IMR-90 (cell line): ENCODE results near the gene ERC2.

Source experiments
- CEBPB ChIP-seq: IDR thresholded peaks from 2 replicates; pipeline ENCODE4 v1.6.1; 2012; ENCODE audit warnings: low read depth, low read length, improper control_type of control experiment
- CTCF ChIP-seq: conservative IDR thresholded peaks from 2 replicates; pipeline ENCODE4 v1.5.1; 2012; ENCODE audit warnings: mild to moderate bottlenecking, low read depth, low read length, improper control_type of control experiment
- RAD21 ChIP-seq: IDR thresholded peaks from 2 replicates; pipeline ENCODE4 v1.6.1; 2012; ENCODE audit warnings: low read length, improper control_type of control experiment

DNA sequence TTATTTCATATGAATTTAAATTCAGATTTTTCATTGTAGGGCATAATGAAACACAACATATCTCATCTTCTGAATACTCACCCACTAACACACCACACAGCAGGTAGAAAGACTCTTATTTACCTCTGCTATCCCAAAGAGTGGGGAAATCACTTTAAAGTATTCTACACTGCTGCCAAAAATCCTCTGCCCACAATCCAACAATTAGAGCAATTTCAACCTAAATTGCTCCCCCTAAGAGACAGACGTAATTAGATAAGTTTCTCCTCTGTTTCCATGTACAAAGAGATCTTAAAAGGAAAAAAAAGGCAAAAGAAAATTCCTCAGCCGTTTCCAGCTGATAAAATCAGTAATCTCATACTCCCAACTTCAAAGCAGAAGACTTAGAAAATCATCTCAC is 331.8 kb downstream of the ERC2 start:
- TF ChIP-seq CTCF = no peak
- TF ChIP-seq CEBPB = no peak
- TF ChIP-seq RAD21 = no peak
